Measurements from ENCODE around the gene TMEM183A. TPM values are rescaled to one million over a fixed set of nuclear protein-coding genes. Genes with fewer than 3 reads are reported as not detected.

TMEM183A gene
- total RNA-seq, 4 donors from 2014 or later: 79.3 to 119 (median 90.0) TPM

DNA sequence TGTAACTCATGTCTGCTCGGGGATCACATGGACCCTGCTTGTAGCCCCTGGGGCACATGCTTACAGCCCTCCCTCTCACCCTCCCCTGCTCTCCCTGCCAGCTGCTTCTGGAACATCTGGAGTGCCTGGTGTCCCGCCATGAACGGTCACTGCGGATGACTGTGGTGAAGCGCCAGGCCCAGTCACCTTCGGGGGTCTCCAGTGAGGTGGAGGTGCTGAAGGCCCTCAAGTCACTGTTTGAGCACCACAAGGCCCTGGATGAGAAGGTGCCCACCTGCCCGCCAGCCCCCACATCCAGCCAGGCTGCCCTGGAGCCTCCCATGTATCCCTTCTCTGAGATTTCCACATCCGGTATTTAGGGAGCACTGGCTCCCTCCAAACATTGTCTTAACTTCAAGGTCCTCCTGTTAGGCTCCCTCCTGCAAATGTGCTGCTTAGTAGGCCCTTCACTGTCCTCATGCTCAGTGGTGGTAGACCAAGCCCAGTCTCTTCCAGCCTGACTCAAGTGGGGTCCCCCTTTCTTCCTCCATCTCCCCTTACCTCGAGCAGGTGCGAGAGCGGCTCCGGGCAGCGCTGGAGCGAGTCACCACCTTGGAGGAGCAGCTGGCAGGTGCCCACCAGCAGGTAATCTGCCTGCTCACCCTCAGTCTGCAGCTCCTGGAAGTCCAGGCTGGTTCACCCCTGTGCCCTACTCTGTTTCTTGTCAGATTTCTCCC is 36.8 kb downstream of the TMEM183A start:
- H3K4me3 ChIP-seq: no peak overlapping the region
- peaks cover 0 to 25% (median 0%) of the 10 kb centered on the region in 3 donors for H3K4me1 ChIP-seq
- TF ChIP-seq EP300 (IDR thresholded peaks at IDR 0.05) (no peak), POLR2A (IDR thresholded peaks at IDR 0.05) (no peak), POLR2AphosphoS5 (IDR thresholded peaks at IDR 0.05) (no peak)
- TF ChIP-seq, protein P1, sequence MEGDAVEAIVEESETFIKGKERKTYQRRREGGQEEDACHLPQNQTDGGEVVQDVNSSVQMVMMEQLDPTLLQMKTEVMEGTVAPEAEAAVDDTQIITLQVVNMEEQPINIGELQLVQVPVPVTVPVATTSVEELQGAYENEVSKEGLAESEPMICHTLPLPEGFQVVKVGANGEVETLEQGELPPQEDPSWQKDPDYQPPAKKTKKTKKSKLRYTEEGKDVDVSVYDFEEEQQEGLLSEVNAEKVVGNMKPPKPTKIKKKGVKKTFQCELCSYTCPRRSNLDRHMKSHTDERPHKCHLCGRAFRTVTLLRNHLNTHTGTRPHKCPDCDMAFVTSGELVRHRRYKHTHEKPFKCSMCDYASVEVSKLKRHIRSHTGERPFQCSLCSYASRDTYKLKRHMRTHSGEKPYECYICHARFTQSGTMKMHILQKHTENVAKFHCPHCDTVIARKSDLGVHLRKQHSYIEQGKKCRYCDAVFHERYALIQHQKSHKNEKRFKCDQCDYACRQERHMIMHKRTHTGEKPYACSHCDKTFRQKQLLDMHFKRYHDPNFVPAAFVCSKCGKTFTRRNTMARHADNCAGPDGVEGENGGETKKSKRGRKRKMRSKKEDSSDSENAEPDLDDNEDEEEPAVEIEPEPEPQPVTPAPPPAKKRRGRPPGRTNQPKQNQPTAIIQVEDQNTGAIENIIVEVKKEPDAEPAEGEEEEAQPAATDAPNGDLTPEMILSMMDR (IDR thresholded peaks at IDR 0.05): no peak
- H3K27ac ChIP-seq: no peak overlapping the region
- H3K9me3 ChIP-seq: no peaks in the 10 kb centered on the region
- 85 to 97% methylated on average over 4 to 6 of the region's 14 CpGs for whole genome bisulfite sequencing, 2 donors (ENCODE audit: low coverage in 1 of 2)
- no peak for ATAC-seq
- no peaks in the 10 kb centered on the region for H3K27me3 ChIP-seq
- peaks cover 0 to 12% of the 10 kb centered on the region in 2 donors for H3K36me3 ChIP-seq

DNA sequence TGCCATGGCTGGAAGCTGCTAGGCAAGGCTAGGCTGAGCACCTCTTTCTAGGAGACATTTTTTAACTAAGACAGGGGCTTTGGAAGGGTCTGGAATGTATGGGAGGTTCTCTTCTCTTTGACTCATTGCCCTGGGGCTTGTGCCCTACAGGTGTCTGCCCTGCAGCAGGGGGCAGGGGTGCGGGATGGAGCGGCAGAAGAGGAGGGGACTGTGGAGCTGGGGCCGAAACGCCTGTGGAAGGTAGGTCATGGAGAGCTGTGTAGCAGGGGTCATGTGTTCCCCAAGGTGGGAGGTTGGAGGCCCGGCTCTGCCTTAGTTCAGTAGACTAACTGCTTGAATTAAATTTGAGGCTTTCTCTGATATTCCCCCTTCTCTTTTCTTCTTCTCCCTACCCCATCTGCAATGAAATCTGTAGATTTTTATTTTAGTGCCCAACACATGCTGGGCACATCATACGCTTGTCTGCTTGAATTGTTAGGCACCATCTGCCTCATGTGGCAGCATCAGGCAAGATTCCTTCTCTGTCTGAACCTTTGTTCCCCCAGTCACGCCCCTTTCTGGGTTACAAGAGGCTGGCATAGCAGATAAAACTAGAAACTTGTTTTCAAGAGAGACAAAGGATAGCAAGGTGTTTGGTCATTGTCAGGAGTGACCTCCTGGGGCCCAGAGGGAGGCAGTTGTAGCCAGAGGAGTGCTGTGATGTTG is 37.5 kb downstream of the TMEM183A start:
- Histone ChIP-seq H3K4me1 (peaks cover 0 to 18% (median 0%) of the 10 kb centered on the region in 3 donors), H3K27ac (no peak overlapping the region), H3K9me3 (no peaks in the 10 kb centered on the region), H3K27me3 (no peaks in the 10 kb centered on the region), H3K36me3 (peaks cover 0 to 12% of the 10 kb centered on the region in 2 donors), H3K4me3 (no peak overlapping the region)
- TF ChIP-seq, protein P1 (IDR thresholded peaks at IDR 0.05): no peak
- TF ChIP-seq POLR2AphosphoS5 (IDR thresholded peaks at IDR 0.05): no peak
- no peak for TF ChIP-seq EP300 (IDR thresholded peaks at IDR 0.05)
- no peak for TF ChIP-seq POLR2A (IDR thresholded peaks at IDR 0.05)
- ATAC-seq: no peak
- WGBS, 2 donors (ENCODE audit: low coverage in 1 of 2): 89 to 100% methylated on average over 3 of the region's 7 CpGs

DNA sequence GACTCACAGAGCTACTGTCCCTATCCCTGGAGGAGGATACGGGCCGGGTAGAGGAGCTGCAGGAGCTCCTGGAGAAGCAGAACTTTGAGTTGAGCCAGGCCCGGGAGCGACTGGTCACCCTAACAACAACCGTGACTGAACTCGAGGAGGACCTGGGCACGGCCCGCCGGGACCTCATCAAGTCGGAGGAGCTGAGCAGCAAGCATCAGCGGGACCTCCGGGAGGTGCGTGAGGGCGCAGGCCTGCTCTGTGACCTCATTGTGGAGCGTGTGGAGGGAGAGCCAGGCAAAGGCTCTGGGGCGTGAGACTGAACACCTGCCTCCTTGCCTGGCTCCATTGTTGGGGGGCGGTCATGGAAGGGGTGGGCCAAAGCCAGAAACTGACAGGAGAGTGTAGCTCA is 38.2 kb downstream of the TMEM183A start:
- no peak for ATAC-seq
- Histone ChIP-seq H3K4me1 (peaks cover 0 to 17% (median 0%) of the 10 kb centered on the region in 3 donors), H3K9me3 (no peaks in the 10 kb centered on the region), H3K4me3 (no peak overlapping the region), H3K27me3 (no peaks in the 10 kb centered on the region), H3K27ac (no peak overlapping the region), H3K36me3 (peaks cover 0 to 12% of the 10 kb centered on the region in 2 donors)
- 90% methylated on average over 2 of the region's 17 CpGs; no CpG with 5 or more reads in 1 of the 2 donors for WGBS, 2 donors (ENCODE audit: low coverage in 1 of 2)
- TF ChIP-seq, protein P1 (IDR thresholded peaks at IDR 0.05): no peak
- TF ChIP-seq POLR2AphosphoS5 (IDR thresholded peaks at IDR 0.05) (no peak), POLR2A (IDR thresholded peaks at IDR 0.05) (no peak), EP300 (IDR thresholded peaks at IDR 0.05) (no peak)

DNA sequence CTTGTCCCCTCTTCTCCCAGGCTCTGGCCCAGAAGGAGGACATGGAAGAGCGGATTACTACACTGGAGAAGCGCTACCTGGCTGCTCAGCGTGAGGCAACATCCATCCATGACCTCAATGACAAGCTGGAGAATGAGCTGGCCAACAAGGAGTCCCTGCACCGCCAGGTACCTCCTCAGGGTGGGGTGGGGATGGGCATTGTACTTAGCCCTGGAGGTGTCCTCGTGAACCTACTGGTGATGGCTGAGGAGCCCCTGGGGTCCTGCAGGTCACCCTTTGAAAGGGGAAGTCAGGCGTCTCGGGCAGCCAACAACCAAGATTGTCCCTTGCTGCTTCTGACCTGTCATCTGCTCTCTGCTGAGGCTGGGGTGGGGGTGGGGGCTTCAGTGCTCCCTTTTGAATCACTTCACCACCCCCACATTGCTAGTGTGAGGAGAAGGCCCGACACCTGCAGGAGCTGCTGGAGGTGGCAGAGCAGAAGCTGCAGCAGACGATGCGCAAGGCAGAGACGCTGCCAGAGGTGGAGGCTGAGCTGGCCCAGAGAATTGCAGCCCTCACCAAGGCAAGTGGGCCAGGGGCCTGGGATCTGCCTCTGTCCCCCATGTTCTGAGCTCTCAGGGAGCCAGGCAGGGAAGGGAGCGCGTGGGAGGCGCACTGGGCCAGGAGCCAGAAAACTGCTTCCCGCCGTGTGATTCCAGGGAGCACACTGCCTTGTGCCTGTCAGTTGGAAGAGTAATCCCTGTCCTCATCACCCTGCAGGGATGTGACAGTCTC is 38.8 kb downstream of the TMEM183A start:
- TF ChIP-seq, protein P1 (IDR thresholded peaks at IDR 0.05): no peak
- TF ChIP-seq EP300 (IDR thresholded peaks at IDR 0.05) (no peak), POLR2A (IDR thresholded peaks at IDR 0.05) (no peak), POLR2AphosphoS5 (IDR thresholded peaks at IDR 0.05) (no peak)
- Histone ChIP-seq H3K27ac (no peak overlapping the region), H3K4me1 (peaks cover 0 to 17% (median 0%) of the 10 kb centered on the region in 3 donors), H3K36me3 (peaks cover 0 to 12% of the 10 kb centered on the region in 2 donors), H3K27me3 (no peaks in the 10 kb centered on the region), H3K4me3 (no peak overlapping the region), H3K9me3 (no peaks in the 10 kb centered on the region)
- no peak for ATAC-seq
- WGBS, 2 donors (ENCODE audit: low coverage in 1 of 2): 40 to 63% methylated on average over 2 to 6 of the region's 16 CpGs
